HEK293 (cell line): ENCODE results near the gene CDC14A.

ENCODE experiments used
- EGR2 ChIP-seq: fragments of 450-650 bp; formaldehyde crosslinking; IDR thresholded peaks from 2 replicates; pipeline ENCODE4 v1.5.1; 2016; ENCODE audit warnings: low read depth, missing biosample characterization, missing genetic modification characterization
- REST ChIP-seq: fragments of 450-650 bp; formaldehyde crosslinking; IDR thresholded peaks from 2 replicates; pipeline ENCODE4 v1.5.1; 2016; ENCODE audit warnings: missing biosample characterization, missing genetic modification characterization
- SCRT1 ChIP-seq: fragments of 450-650 bp; formaldehyde crosslinking; IDR thresholded peaks from 2 replicates; pipeline ENCODE4 v1.5.1; 2016; ENCODE audit warnings: missing biosample characterization, missing genetic modification characterization, borderline replicate concordance
- YY2 ChIP-seq: fragments of 450-650 bp; formaldehyde crosslinking; IDR thresholded peaks from 2 replicates; pipeline ENCODE4 v1.5.1; 2016; ENCODE audit warnings: missing biosample characterization, missing genetic modification characterization
- ZBTB1 ChIP-seq: fragments of 450-650 bp; formaldehyde crosslinking; IDR thresholded peaks from 2 replicates; pipeline ENCODE4 v1.5.1; 2016; ENCODE audit warnings: missing biosample characterization, missing genetic modification characterization
- ZBTB7A ChIP-seq: fragments of 450-650 bp; formaldehyde crosslinking; IDR thresholded peaks from 2 replicates; pipeline ENCODE4 v1.5.1; 2016; ENCODE audit warnings: low read depth, missing biosample characterization, missing genetic modification characterization
- ZNF596 ChIP-seq: fragments of 450-650 bp; IDR thresholded peaks from 2 replicates; pipeline ENCODE4 v1.5.0; 2018; ENCODE audit warnings: missing biosample characterization, mild to moderate bottlenecking, missing genetic modification characterization, moderate library complexity
- TF ChIP-seq, protein P1 (sequence below): fragments of 450-650 bp; formaldehyde crosslinking; IDR thresholded peaks from 2 replicates; pipeline ENCODE4 v1.5.1; 2016; ENCODE audit warnings: missing biosample characterization, missing genetic modification characterization
- TF ChIP-seq, protein P2 (sequence below): fragments of 450-650 bp; formaldehyde crosslinking; IDR thresholded peaks from 2 replicates; pipeline ENCODE4 v1.5.1; 2016; ENCODE audit warnings: missing biosample characterization, missing genetic modification characterization
- TF ChIP-seq, protein P3 (sequence below): fragments of 450-650 bp; formaldehyde crosslinking; IDR thresholded peaks from 2 replicates; pipeline ENCODE4 v1.5.1; 2016; ENCODE audit warnings: missing biosample characterization, missing genetic modification characterization, borderline replicate concordance

DNA sequence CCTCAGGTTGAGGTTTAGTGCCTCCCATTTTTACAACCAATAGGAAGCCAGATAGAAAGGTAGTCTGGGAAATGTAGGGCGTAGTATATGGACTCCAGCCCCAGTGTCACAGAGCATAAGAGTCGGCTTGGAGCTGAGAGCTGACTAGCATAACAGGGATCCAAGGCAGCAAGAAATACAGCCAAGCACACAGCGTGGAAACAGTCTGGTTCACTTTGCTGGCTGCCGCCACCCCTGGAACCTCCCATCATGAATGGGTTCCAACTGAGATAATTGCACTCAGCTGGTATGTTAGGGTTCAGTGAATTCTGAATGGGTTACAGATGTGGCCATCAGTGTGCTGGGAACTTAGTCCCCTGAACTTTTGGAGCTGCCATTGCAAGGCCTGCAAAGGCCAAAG lies 108.9 kb downstream of the CDC14A start:
- TF ChIP-seq, protein P1, sequence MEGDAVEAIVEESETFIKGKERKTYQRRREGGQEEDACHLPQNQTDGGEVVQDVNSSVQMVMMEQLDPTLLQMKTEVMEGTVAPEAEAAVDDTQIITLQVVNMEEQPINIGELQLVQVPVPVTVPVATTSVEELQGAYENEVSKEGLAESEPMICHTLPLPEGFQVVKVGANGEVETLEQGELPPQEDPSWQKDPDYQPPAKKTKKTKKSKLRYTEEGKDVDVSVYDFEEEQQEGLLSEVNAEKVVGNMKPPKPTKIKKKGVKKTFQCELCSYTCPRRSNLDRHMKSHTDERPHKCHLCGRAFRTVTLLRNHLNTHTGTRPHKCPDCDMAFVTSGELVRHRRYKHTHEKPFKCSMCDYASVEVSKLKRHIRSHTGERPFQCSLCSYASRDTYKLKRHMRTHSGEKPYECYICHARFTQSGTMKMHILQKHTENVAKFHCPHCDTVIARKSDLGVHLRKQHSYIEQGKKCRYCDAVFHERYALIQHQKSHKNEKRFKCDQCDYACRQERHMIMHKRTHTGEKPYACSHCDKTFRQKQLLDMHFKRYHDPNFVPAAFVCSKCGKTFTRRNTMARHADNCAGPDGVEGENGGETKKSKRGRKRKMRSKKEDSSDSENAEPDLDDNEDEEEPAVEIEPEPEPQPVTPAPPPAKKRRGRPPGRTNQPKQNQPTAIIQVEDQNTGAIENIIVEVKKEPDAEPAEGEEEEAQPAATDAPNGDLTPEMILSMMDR (tag by site-specific recombination): no peak
- no peak for TF ChIP-seq ZBTB7A (tag by site-specific recombination)
- no peak for TF ChIP-seq SCRT1
- no peak for TF ChIP-seq REST (tag by site-specific recombination)
- TF ChIP-seq, protein P2, sequence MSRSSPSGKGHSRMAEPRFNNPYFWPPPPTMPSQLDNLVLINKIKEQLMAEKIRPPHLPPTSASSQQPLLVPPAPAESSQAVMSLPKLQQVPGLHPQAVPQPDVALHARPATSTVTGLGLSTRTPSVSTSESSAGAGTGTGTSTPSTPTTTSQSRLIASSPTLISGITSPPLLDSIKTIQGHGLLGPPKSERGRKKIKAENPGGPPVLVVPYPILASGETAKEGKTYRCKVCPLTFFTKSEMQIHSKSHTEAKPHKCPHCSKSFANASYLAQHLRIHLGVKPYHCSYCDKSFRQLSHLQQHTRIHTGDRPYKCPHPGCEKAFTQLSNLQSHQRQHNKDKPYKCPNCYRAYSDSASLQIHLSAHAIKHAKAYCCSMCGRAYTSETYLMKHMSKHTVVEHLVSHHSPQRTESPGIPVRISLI (tag by site-specific recombination): no peak
- no peak for TF ChIP-seq YY2 (tag by site-specific recombination)
- TF ChIP-seq, protein P3, sequence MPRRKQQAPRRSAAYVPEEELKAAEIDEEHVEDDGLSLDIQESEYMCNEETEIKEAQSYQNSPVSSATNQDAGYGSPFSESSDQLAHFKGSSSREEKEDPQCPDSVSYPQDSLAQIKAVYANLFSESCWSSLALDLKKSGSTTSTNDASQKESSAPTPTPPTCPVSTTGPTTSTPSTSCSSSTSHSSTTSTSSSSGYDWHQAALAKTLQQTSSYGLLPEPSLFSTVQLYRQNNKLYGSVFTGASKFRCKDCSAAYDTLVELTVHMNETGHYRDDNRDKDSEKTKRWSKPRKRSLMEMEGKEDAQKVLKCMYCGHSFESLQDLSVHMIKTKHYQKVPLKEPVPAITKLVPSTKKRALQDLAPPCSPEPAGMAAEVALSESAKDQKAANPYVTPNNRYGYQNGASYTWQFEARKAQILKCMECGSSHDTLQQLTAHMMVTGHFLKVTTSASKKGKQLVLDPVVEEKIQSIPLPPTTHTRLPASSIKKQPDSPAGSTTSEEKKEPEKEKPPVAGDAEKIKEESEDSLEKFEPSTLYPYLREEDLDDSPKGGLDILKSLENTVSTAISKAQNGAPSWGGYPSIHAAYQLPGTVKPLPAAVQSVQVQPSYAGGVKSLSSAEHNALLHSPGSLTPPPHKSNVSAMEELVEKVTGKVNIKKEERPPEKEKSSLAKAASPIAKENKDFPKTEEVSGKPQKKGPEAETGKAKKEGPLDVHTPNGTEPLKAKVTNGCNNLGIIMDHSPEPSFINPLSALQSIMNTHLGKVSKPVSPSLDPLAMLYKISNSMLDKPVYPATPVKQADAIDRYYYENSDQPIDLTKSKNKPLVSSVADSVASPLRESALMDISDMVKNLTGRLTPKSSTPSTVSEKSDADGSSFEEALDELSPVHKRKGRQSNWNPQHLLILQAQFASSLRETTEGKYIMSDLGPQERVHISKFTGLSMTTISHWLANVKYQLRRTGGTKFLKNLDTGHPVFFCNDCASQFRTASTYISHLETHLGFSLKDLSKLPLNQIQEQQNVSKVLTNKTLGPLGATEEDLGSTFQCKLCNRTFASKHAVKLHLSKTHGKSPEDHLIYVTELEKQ (tag by site-specific recombination): no peak
- TF ChIP-seq ZBTB1 (tag by site-specific recombination): no peak
- no peak for TF ChIP-seq ZNF596 (tag by site-specific recombination)
- no peak for TF ChIP-seq EGR2
